Right hindlimb (tissue), 1 donor: ENCODE measurements around the gene NOL4L.

ENCODE experiments used
- DNase-seq: peaks from one replicate; pipeline ENCODE4 v3.0.0-alpha.2; 2018

NOL4L gene

GRCh38 chr20:32559753-32560380 is 25.3 kb downstream of the NOL4L start:
- no peak for DNase-seq

DNA sequence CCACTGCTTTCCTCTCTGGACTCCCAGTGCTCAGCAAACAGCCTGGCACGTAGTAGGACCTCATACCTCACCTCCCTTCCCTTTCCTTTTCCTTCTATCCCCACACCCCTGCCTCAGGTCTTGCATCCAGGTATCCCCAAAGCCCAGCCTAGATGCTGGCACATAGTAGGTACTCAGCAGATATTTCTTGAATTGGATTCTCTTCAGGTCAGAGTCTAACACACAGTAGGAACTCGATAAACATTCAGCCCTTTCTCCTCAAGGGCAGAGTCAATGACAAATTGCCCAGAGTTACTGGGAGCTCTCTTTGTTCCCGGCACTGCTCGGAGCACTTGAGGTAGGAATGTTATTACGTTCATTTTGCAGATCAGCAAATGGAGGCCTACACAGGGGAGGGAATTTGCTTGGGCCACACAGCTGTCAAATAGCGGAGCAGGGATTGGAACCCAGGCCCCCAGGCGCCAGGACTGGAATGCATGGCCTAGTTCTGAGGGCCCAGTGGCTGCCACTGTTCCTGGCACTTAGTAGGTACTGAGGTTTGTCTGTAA is 25.9 kb downstream of the NOL4L start:
- no peak for DNase-seq

DNA sequence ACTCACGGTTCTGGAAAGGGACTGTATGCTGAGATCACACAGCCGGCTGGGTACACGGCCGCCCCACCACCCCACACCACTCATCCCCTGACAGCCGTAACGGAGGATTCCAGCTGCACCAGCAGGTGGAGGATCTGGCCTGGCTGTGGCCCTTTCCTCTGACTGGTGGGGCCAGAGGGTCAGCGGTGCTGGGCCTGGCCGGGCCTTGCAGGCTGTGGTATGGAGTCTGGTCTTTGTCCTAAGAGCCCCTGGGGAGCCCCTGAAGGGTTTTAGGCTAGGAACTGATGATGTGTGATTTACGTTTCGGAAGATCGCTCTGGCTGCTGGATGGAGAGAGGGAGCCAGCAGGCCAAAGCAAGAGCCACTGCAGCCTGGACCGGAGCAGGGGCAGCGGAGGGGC is 26.6 kb downstream of the NOL4L start:
- peak; percentile 60 for DNase-seq

DNA sequence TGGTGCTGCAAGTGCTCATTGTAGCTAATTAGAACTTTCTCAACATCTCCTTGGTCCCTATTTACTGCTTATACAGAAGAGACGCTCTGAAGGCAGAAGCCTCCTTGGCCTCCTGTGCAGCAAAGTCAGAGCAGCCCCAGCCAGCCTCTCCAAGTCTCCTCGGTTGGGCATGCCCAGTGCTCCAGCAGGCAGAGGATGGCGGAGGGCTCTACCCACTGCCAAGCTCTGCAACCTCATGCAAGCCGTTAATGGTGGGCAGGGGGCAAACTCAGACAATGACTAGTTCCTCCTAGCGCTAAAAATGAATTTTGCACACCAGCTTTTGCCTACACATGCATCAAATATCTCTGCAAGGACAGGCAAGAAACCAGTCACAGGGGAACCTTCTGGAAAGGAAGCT is 27.8 kb downstream of the NOL4L start:
- no peak for DNase-seq

DNA sequence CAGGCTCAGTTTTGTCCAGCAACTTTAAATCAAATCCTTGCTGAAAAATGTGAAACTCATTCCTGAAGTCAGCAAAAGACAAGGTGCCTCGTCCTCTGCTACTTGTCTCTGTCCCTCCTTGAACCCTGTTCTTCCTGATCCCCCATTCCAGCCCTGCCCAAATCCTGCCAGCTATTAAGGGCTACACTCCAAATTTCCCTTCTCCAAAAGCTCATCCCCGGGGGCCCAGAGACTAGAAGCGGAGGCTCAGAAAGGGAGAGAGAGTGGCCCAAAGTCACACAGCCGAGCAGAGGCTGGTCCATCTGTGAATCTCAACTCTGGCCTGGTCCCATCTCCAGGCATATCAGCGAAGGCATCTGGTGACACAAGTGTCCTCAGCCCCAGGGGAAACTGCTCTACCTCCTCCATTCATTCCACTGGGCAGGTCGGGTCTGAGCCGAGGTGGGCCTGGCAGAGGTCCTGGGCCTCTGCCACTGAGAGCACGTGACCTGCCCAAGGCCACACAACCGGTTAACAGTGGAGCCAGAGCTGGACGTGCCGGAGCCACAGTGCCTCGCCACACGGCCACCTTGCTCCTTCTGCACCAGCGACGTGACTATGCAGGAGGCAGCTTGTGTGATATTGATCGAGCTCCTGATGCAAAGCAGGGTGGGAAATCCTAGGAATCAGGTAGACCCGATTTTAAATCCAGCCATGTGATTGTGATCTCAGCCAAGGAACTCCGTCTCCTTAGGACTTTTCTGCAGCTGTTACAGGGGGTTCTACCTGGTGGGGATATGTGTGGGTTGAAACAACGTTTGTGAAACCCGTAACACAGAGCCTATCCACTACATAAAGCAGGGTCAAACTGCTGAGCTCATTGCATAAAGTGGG is 28.6 kb downstream of the NOL4L start:
- DNase-seq, result no peak

DNA sequence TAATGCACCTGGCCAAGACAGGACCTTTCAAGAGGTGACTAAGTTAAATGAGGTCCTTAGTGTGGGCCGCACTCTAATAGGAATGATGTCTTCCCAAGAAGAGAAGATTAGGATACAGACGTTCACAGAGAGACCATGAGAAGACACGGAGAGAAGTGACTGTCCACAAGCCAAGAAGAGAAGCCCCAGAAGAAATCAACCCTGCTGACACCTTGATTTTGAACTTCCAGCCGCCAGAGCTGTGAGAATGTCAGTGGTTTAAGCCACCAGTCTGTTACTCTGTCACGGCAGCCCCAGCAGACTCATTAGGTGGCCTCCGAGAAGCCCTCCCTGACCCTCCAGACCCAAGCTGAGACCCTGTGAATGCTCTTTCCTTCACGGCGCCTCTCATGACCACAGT is 29.5 kb downstream of the NOL4L start:
- DNase-seq, result no peak

DNA sequence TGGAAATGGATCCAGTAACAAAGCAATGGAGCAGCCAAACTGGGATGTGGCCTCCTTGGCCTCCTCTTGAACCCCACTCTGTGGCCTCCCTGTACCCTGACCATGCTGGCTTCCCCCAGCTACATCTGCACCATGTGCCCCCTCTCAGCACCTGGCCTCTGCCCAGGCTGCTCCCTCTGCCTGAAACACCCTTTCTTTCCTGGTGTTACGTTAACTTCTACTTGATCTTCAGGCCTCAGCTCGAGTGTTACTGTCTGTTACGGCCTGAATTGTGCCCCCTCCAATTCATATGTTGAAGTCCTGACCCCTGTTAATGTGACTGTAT is 30.2 kb downstream of the NOL4L start:
- no peak for DNase-seq

DNA sequence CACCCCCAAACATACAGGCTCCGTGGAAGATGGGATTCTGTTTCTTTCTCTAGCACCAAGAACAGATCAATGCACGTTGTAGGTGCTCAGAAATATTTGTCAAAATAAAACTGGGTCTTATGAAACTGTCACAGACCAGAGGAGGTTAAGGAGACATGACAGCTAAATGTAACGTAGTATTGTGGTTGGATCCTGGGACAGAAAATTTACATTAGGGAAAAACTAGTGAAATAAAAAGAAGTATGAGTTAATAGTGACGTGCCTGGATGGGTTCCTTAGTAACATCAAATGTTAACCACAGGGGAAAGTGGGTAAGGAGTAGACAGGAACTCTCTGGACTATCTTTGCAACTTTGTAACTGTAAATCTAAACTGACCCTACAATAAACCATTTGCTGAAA is 31.5 kb downstream of the NOL4L start:
- no peak for DNase-seq

- no peak for DNase-seq
Observed at GRCh38 chr20:32551693-32552092, 33.4 kb downstream of the NOL4L start.

GRCh38 chr20:32549842-32550241 is 35.3 kb downstream of the NOL4L start:
- no peak for DNase-seq

GRCh38 chr20:32547753-32548034 is 37.4 kb downstream of the NOL4L start:
- DNase-seq, result no peak

DNA sequence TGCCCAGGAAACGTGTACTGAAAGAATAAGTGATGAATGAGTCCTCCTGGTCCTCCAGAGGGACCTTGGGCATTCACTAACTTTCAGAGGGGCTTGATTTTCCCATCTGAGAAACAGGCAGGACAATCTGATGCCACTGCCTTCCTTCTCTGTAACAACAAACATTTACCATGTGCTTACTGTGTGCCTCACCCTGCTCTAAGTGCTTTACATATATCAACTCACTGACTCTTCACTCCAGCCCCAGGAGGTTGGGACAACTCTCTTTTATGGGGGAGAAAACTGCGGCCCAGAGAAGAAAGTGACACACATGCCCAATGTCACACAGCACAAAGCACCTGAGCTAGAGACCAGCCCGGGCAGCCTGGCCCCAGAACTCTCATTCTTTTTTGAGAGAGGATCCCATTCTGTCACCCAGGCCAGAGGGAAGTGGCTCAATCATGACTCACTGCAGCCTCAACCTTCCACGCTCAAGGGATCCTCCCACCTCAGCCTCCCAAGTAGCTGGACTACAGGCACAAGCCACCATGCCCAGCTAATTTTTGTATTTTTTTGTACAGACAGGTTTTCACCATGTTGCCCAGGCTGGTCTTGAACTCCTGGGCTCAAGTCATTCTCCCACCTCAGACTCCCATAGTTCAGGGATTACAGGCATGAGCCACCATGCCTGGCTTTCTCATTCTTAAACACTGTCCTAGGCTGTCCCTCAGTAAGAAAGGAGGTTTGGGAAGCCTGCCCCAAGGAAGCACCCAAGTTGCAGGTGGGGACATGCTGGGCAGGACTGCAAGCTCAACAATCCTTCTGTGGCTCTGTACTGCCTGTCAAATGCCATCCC is 38.0 kb downstream of the NOL4L start:
- no peak for DNase-seq

DNA sequence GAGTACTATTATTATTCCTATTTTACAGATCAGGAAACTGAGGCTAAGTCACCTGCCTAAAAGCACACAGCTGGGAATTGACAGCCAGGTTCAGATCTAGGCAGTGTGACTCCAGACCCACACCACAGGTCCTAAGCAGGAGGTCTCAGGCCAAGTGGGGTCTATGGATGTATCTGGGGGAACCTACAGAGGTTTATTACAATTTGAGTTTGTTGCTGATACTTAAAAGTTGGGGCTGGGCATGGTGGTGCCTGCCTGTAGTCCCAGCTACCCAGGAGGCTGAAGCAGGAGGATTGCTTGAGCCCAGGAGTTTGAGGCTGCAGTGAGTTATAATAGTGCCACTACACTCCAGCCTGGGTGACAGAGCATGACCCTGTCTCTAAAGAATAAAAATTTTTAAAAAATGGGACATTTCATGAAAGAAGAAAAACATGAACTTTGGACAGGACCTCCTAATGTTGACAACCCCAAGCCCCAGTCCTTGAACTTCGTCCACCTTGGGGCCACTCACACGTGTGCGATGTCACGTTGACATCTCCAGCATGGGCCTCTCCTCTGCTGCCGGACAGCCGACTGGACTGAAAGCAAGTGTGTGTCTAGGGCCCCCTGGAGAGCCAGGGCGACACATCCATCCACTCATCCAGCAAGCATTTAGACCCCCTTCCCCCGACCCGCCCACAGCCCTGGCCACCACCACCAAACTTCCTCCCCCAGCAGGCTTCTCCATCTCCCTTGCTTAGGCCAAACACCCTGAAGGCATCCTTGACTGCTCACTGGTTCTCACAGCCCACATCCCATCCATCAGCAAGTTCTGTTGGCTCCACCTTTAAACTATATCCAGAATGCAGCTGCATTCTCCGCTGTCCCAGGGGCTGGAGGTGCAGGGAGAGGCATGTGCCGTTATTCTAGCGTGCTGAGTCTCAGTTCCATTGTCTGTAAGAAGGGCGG is 40.0 kb downstream of the NOL4L start:
- no peak for DNase-seq

DNA sequence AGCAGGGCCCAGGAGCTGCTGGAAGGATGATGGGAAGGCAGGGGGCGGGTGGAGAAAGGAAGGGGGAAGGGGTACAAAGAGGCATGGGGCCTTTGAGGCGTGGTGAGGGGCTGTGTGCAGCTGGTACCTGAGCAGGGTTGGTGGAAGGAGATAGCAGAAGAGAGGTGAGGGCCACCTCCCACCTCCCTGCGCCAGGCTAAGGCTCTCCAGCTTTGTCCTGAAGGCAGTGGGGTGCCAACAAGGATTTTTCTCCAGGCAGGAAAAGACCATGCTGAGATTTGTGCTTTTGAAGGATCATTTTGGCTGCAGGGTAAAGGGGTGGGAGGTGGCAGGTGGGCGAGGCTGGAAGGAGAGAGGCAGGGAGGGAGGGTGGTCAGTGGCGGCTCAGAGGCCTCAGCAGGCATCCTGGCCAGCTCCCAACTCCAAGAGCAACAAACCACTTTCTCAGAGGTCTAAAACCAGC is 40.8 kb downstream of the NOL4L start:
- DNase-seq, result no peak

DNA sequence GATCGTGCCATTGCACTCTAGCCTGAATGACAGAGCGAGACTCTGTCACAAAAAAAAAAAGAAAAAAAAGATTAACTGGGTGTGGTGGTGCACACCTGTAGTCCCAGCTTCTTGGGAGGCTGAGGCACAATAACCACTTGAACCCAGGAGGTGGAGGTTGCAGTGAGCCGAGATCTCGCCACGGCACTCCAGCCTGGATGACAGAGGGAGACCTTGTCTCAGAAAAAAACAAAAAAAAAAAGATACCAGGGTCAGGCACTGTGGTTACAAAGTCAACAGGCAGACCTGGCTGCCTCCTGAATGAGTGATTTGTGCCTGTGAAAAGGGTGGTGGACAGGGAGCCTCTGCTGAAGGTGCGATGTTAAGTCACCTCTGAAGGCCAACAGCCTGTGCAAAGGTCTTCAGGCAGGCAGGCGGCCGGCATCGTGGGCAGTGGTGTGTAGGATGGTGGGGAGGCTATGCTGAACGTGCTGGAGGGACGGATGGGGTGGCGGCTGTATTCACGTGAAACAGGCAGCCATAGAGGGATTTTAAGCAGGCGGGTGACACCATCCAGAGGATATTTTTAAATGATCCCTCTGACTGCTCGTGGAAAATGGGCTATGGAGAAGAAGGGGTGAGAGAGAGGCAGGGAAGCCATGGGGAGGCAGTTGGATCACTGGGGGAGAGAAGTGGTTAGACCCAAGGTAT is 41.4 kb downstream of the NOL4L start:
- no peak for DNase-seq

GRCh38 chr20:32542259-32542615 is 42.9 kb downstream of the NOL4L start:
- no peak for DNase-seq

- DNase-seq, result peak; percentile 60
Observed at GRCh38 chr20:32541323-32542258, 43.5 kb downstream of the NOL4L start.

DNA sequence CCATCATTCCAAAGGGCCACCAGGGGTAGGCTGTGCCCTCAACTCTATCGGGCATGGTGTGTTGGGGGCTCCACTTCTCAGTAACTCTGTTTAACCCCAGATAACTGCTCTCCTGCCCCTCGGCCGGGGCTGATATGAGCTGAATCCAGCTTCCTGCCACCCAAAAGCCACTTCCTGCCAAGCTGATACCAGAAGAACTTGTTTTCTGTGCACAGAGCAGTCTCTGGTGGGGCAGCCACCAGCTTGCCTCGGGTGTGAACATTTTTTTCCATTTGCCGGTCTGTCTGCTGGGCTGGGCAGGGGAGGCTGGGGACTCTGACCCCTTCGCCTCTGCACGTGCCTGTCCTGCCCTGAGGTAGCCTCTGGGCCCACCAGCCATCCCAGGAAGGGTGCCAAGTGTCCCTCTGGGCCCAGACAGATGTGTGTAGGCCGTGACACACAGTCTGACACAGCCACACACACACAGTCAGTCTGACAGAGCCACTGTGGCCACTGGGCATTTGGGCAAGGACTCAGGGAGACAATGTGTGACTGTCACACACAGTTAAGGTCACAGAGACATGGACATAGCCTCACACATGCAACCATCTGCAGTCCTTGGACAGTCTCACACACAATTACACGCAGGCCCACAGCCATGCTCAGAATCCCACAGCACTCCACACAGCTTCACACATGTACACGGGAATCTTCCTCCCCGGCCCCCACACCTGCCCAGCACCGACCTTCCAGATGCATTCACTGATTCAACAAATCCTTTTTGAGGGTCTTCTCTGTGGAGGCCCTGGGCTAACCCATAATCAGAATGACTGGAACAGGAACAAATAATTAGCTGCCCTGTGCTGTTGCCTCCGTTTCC is 45.1 kb downstream of the NOL4L start:
- no peak for DNase-seq

GRCh38 chr20:32539026-32539816 is 45.9 kb downstream of the NOL4L start:
- DNase-seq, result no peak
